ENCODE results near the gene KSR2. TPM values are rescaled to one million over a fixed set of nuclear protein-coding genes. Genes with fewer than 3 reads are reported as not detected.

KSR2 gene
- polyA plus RNA-seq, 1 experiment = not detected

DNA sequence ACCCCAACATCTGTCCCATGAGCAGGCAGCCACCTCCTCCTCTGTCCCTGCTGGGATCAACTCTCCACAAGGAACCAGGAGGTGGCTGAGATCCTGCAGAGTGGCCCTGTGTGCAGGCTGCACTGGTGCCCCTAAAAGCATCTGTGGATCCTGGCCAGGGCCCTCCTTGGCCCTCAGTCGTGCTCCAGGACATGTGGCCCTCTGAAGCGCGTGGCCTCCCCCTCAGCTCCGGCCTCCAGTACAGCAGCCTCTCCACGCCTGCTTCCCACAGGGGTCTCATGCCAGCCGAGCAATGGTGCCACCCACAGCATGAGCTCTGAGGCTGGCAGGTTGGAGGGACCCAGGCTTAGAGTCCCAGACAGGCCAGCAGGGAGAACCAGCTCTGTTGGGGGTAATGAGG is 530.0 kb downstream of the KSR2 start:
- H3K27me3 ChIP-seq (ENCODE audit: control insufficient read depth, insufficient read depth, low read length) = no peaks in the 10 kb centered on the region
- no peaks in the 10 kb centered on the region for H3K36me3 ChIP-seq (ENCODE audit: control insufficient read depth, insufficient read depth, low read length)
- no peak overlapping the region for H3K4me3 ChIP-seq (ENCODE audit: low read depth, low read length)
- POLR2A ChIA-PET = no interaction called here
- TF ChIP-seq, protein P1, sequence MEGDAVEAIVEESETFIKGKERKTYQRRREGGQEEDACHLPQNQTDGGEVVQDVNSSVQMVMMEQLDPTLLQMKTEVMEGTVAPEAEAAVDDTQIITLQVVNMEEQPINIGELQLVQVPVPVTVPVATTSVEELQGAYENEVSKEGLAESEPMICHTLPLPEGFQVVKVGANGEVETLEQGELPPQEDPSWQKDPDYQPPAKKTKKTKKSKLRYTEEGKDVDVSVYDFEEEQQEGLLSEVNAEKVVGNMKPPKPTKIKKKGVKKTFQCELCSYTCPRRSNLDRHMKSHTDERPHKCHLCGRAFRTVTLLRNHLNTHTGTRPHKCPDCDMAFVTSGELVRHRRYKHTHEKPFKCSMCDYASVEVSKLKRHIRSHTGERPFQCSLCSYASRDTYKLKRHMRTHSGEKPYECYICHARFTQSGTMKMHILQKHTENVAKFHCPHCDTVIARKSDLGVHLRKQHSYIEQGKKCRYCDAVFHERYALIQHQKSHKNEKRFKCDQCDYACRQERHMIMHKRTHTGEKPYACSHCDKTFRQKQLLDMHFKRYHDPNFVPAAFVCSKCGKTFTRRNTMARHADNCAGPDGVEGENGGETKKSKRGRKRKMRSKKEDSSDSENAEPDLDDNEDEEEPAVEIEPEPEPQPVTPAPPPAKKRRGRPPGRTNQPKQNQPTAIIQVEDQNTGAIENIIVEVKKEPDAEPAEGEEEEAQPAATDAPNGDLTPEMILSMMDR (IDR thresholded peaks at IDR 0.05; ENCODE audit: insufficient read depth, low read depth, low read length) = no peak
- DNase-seq (ENCODE audit: low read depth) = no peak
- CTCF ChIA-PET = no interaction called here

GRCh38 chr12:117437516-117438255 is 531.1 kb downstream of the KSR2 start:
- ChIA-PET POLR2A (no interaction called here), CTCF (no interaction called here)
- no peaks in the 10 kb centered on the region for H3K36me3 ChIP-seq (ENCODE audit: control insufficient read depth, insufficient read depth, low read length)
- H3K27me3 ChIP-seq (ENCODE audit: control insufficient read depth, insufficient read depth, low read length) = no peaks in the 10 kb centered on the region
- TF ChIP-seq, protein P1 (IDR thresholded peaks at IDR 0.05; ENCODE audit: insufficient read depth, low read depth, low read length) = no peak
- DNase-seq (ENCODE audit: low read depth) = no peak
- no peak overlapping the region for H3K4me3 ChIP-seq (ENCODE audit: low read depth, low read length)

DNA sequence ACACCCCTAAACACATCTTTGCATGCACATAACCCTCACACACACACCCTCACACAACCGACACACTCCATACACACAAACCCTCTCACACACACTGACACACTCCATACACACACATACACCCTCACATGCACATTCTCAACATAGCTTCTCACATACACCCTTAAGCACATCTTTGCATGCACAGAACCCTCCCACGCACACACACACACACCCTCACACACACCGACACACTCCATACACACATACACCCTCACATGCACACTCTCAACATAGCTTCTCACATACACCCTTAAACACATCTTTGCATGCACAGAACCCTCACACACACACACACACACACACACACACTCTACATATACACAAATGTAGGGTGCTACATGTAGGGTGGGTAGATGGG is 534.9 kb downstream of the KSR2 start:
- ChIA-PET POLR2A (no interaction called here), CTCF (no interaction called here)
- H3K36me3 ChIP-seq (ENCODE audit: control insufficient read depth, insufficient read depth, low read length) = no peaks in the 10 kb centered on the region
- TF ChIP-seq, protein P1 (IDR thresholded peaks at IDR 0.05; ENCODE audit: insufficient read depth, low read depth, low read length) = no peak
- H3K27me3 ChIP-seq (ENCODE audit: control insufficient read depth, insufficient read depth, low read length) = no peaks in the 10 kb centered on the region
- H3K4me3 ChIP-seq (ENCODE audit: low read depth, low read length) = no peak overlapping the region
- no peak for DNase-seq (ENCODE audit: low read depth)

- DNase-seq (ENCODE audit: low read depth) = no peak
- Histone ChIP-seq H3K36me3 (ENCODE audit: control insufficient read depth, insufficient read depth, low read length) (no peaks in the 10 kb centered on the region), H3K4me3 (ENCODE audit: low read depth, low read length) (no peak overlapping the region), H3K27me3 (ENCODE audit: control insufficient read depth, insufficient read depth, low read length) (no peaks in the 10 kb centered on the region)
- POLR2A ChIA-PET = no interaction called here
- CTCF ChIA-PET = interaction anchor here (1.9 kb wide), 1 partner anchor 36 kb away, joined by 4 read pairs; no protein-coding TSS in a partner anchor
- TF ChIP-seq, protein P1 (IDR thresholded peaks at IDR 0.05; ENCODE audit: insufficient read depth, low read depth, low read length) = no peak
These were observed 538.5 kb downstream of the KSR2 start for GRCh38 chr12:117430246-117430645.

DNA sequence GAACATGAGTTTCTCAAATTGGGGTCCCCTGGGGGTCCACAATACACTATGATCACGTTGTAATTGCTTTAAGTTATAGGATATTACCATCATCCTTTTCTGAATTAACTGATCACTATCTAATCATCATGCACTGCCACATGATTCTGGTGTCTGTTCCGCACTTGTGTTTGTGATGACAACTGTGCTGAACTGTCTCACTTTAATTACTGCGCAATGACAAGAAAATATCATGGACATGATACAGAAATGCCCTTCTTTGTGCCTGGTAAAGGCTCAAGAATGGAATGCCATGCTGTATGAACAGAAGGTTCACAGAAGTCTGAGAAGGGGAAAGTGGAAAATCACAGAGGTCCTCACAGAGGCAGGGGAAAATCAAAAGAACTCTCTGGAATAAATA is 541.6 kb downstream of the KSR2 start:
- H3K27me3 ChIP-seq (ENCODE audit: control insufficient read depth, insufficient read depth, low read length) = no peaks in the 10 kb centered on the region
- ChIA-PET POLR2A (no interaction called here), CTCF (no interaction called here)
- DNase-seq (ENCODE audit: low read depth) = no peak
- no peak overlapping the region for H3K4me3 ChIP-seq (ENCODE audit: low read depth, low read length)
- TF ChIP-seq, protein P1 (IDR thresholded peaks at IDR 0.05; ENCODE audit: insufficient read depth, low read depth, low read length) = no peak
- H3K36me3 ChIP-seq (ENCODE audit: control insufficient read depth, insufficient read depth, low read length) = no peaks in the 10 kb centered on the region

Data from BJ (cell line).